ENCODE data around the gene CLDN25.

DNA sequence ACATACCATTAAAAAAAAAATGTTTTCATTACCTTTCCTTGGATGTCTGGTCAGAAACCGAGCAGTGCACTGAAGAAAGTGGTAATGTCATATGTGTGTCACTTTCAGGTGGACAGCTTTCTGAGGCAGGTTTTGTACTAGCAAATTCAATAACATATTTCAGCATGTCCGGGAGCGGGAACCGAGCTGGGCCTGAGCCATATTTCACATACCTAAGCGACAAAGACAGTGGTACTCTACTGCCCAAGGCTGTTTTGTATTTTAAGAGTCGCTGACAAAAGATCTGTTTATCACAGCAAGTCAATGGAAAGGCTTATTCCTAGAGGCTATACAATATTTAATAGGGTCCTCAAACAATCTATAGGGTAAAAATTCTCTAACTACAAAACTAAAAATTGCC is 38.0 kb downstream of the CLDN25 start:
- TF ChIP-seq POLR2A (IDR thresholded peaks at IDR 0.05; ENCODE audit: low read length) (no peak), GATA1 (IDR thresholded peaks at IDR 0.05; ENCODE audit: low read depth, low read length) (no peak)

Data from erythroblast (primary cell).